ENCODE data around the gene ACAP2.

DNA sequence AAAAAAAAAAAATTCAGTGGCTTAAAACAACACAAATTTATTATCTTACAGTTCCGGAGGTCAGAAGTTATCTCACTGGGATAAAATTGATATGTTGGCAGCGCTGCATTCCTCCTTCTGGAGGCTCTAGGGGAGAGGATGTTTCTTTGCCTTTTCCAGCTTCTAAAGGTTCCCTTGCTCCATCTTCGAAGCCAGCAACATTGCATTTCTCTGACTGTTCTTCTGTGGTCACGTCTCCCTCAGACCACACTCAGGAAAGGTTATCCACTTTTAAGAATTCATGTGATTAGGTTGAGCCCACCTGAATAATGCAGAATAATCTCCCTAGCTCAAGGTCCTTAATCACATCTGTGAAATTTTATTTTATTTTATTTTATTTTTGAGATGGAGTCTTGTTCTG lies 23.4 kb upstream of the ACAP2 start:
- no peak for TF ChIP-seq POLR2A (IDR thresholded peaks at IDR 0.05)
- TF ChIP-seq, protein P1, sequence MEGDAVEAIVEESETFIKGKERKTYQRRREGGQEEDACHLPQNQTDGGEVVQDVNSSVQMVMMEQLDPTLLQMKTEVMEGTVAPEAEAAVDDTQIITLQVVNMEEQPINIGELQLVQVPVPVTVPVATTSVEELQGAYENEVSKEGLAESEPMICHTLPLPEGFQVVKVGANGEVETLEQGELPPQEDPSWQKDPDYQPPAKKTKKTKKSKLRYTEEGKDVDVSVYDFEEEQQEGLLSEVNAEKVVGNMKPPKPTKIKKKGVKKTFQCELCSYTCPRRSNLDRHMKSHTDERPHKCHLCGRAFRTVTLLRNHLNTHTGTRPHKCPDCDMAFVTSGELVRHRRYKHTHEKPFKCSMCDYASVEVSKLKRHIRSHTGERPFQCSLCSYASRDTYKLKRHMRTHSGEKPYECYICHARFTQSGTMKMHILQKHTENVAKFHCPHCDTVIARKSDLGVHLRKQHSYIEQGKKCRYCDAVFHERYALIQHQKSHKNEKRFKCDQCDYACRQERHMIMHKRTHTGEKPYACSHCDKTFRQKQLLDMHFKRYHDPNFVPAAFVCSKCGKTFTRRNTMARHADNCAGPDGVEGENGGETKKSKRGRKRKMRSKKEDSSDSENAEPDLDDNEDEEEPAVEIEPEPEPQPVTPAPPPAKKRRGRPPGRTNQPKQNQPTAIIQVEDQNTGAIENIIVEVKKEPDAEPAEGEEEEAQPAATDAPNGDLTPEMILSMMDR (IDR thresholded peaks at IDR 0.05): no peak
